Measurements from ENCODE around the gene HIRA. TPM values are rescaled to one million over a fixed set of nuclear protein-coding genes. Genes with fewer than 3 reads are reported as not detected.

HIRA gene
- total and polyA plus RNA-seq, 2 experiments from 2014 or later: 9.4 to 58.3 TPM

GRCh38 chr22:19355413-19356157 is 75.9 kb downstream of the HIRA start (continued):
- TF ChIP-seq ZNF462 (CRISPR knock-in tag; IDR thresholded peaks at IDR 0.05): no peak
- no peak for TF ChIP-seq POLR2AphosphoS5 (IDR thresholded peaks at IDR 0.05; ENCODE audit: low read depth)
- TF ChIP-seq CTCF (conservative IDR thresholded peaks at IDR 0.05; ENCODE audit: low read depth in 2 of 2): no peak

GRCh38 chr22:19354201-19354600 is 77.3 kb downstream of the HIRA start:
- Mint-ChIP-seq H3K27ac (no peak overlapping the region), H3K36me3 (ENCODE audit: low read depth) (peaks cover 75% of the 10 kb centered on the region), H3K4me3 (no peak overlapping the region), H3K4me1 (no peaks in the 10 kb centered on the region), H3K27me3 (ENCODE audit: insufficient read depth, low read depth, poor library complexity) (peaks cover 14% of the 10 kb centered on the region), H3K9me3 (no peaks in the 10 kb centered on the region)
- TF ChIP-seq ZNF462 (CRISPR knock-in tag; IDR thresholded peaks at IDR 0.05): no peak
- DNase-seq (ENCODE audit: low spot score) (no peak), ATAC-seq (no peak)
- no peak overlapping the region for H3K27ac ChIP-seq (ENCODE audit: low read depth)
- H3K36me3 ChIP-seq (ENCODE audit: insufficient read depth): peaks cover 30% of the 10 kb centered on the region
- no peaks in the 10 kb centered on the region for H3K9me2 ChIP-seq (ENCODE audit: insufficient read depth)
- no peaks in the 10 kb centered on the region for H3F3A ChIP-seq (replicated peaks; ENCODE audit: low read depth)
- no peaks in the 10 kb centered on the region for H3K27me3 ChIP-seq (ENCODE audit: insufficient read depth)
- no peaks in the 10 kb centered on the region for H3K4me1 ChIP-seq (ENCODE audit: insufficient read depth)
- H2AFZ ChIP-seq: no peak overlapping the region
- no peak overlapping the region for H3K4me2 ChIP-seq
- H3K79me2 ChIP-seq (replicated peaks; ENCODE audit: insufficient read depth): no peaks in the 10 kb centered on the region
- peaks cover 7% of the 10 kb centered on the region; the same call in 1 of the 2 replicates for H4K20me1 ChIP-seq (replicated peaks; ENCODE audit: insufficient read depth)
- H3K4me3 ChIP-seq: no peak overlapping the region
